ENCODE measurements around the gene PPFIBP2. TPM values are rescaled to one million over a fixed set of nuclear protein-coding genes. Genes with fewer than 3 reads are reported as not detected.

The PPFIBP2 gene
- total RNA-seq, 2 experiments from 2014 or later, result 102 to 182 TPM

- POLR2A ChIA-PET, result no interaction called here
- no TSS peak for BruUV-seq (replicated peaks)
- Histone ChIP-seq H3K4me1 (ENCODE audit: insufficient read depth, low read length, poor library complexity, severe bottlenecking) (no peaks in the 10 kb centered on the region), H3K9me2 (ENCODE audit: insufficient read depth, low read length) (no peaks in the 10 kb centered on the region), H4K20me1 (ENCODE audit: insufficient read depth, low read length) (no peaks in the 10 kb centered on the region; the same call in 1 of the 2 replicates), H3K9me3 (ENCODE audit: low read length) (no peaks in the 10 kb centered on the region), H3K27ac (ENCODE audit: low read depth, low read length, poor library complexity, severe bottlenecking) (no peak overlapping the region), H3K4me2 (ENCODE audit: low read length) (no peak overlapping the region), H3K36me3 (ENCODE audit: insufficient read depth, low read length) (peaks cover 85% of the 10 kb centered on the region), H2AFZ (ENCODE audit: low read length) (no peak overlapping the region), H3K4me3 (ENCODE audit: low read depth, low read length, poor library complexity, severe bottlenecking) (no peak overlapping the region), H3K79me2 (ENCODE audit: insufficient read depth, low read depth, low read length) (no peaks in the 10 kb centered on the region)
- CTCF ChIA-PET (ENCODE audit: unreplicated experiment), result no interaction called here
- intact Hi-C loops (cut with micrococcal nuclease; ENCODE audit: unreplicated experiment), result no loop called here
- TF ChIP-seq EZH2phosphoT487 (IDR thresholded peaks at IDR 0.05; ENCODE audit: borderline replicate concordance, low read depth, low read length), result no peak
- TF ChIP-seq CTCF (conservative IDR thresholded peaks at IDR 0.05; ENCODE audit: low read length), result no peak
- no peak for DNase-seq (ENCODE audit: low spot score)
These were observed 95.2 kb downstream of the PPFIBP2 start for GRCh38 chr11:7609015-7609414.

- CTCF ChIA-PET (ENCODE audit: unreplicated experiment), result no interaction called here
These were observed 95.7 kb downstream of the PPFIBP2 start for GRCh38 chr11:7609521-7609920.

More at GRCh38 chr11:7609521-7609920, 95.7 kb downstream of the PPFIBP2 start:
- TF ChIP-seq CTCF (conservative IDR thresholded peaks at IDR 0.05; ENCODE audit: low read length) (no peak), EZH2phosphoT487 (IDR thresholded peaks at IDR 0.05; ENCODE audit: borderline replicate concordance, low read depth, low read length) (no peak)
- H2AFZ ChIP-seq (ENCODE audit: low read length), result no peak overlapping the region
- no peak for DNase-seq (ENCODE audit: low spot score)
- peaks cover 85% of the 10 kb centered on the region for H3K36me3 ChIP-seq (ENCODE audit: insufficient read depth, low read length)
- POLR2A ChIA-PET, result no interaction called here
- H4K20me1 ChIP-seq (ENCODE audit: insufficient read depth, low read length), result no peaks in the 10 kb centered on the region; the same call in 1 of the 2 replicates
- H3K27ac ChIP-seq (ENCODE audit: low read depth, low read length, poor library complexity, severe bottlenecking), result no peak overlapping the region
- no peaks in the 10 kb centered on the region for H3K4me1 ChIP-seq (ENCODE audit: insufficient read depth, low read length, poor library complexity, severe bottlenecking)
- no peak overlapping the region for H3K4me2 ChIP-seq (ENCODE audit: low read length)
- H3K9me3 ChIP-seq (ENCODE audit: low read length), result no peaks in the 10 kb centered on the region
- no peaks in the 10 kb centered on the region for H3K9me2 ChIP-seq (ENCODE audit: insufficient read depth, low read length)
- BruUV-seq (replicated peaks), result no TSS peak
- H3K4me3 ChIP-seq (ENCODE audit: low read depth, low read length, poor library complexity, severe bottlenecking), result no peak overlapping the region
- no peaks in the 10 kb centered on the region for H3K79me2 ChIP-seq (ENCODE audit: insufficient read depth, low read depth, low read length)
- intact Hi-C loops (cut with micrococcal nuclease; ENCODE audit: unreplicated experiment), result no loop called here
